Fibroblast of peridontal ligament (primary cell): ENCODE results near the gene EVA1C.
"Not testable (repeated sequence)": the region's sequence is repeated elsewhere in the genome, so short reads cannot be mapped to it uniquely, and the experiment has no call there.

Experiments used
- DNase-seq: peaks from one replicate; pipeline ENCODE4 v3.0.0-alpha.2; 2010; ENCODE audit errors: extremely low read depth

EVA1C gene

DNA sequence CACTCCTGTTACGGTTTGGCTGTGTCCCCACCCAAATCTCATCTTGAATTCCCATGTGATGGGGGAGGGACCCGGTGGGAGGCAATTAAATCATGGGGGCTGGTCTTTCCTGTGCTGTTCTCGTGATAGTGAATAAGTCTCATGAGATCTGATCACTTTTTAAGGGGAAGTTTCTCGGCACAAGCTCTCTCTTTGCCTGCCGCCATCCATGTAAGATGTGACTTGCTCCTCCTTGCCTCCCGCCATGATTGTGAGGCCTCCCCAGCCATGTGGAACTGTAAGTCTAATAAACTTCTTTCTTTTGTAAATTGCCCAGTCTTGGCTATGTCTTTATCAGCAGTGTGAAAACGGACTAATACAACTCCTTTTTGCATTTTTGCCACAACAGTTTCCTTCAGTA lies 118.3 kb downstream of the EVA1C start:
- DNase-seq, result not testable (repeated sequence)

DNA sequence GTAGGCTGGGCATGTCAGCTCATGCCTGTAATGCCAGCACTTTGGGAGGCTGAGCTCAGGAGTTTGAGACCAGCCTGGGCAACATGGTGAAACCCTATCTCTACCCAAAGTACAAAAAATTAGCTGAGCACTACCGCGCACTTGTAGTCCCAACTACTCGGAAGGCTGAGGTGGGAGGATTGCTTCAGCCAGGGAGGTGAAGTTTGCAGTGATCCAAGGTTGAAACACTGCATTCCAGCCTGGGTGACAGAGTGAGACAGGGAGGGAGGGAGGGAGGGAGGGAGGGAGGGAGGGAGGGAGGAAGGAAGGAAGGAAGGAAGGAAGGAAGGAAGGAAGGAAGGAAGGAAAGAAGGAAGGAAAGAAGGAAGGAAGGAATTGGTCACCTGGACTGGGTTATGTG lies 119.1 kb downstream of the EVA1C start:
- DNase-seq, result not testable (repeated sequence)

DNA sequence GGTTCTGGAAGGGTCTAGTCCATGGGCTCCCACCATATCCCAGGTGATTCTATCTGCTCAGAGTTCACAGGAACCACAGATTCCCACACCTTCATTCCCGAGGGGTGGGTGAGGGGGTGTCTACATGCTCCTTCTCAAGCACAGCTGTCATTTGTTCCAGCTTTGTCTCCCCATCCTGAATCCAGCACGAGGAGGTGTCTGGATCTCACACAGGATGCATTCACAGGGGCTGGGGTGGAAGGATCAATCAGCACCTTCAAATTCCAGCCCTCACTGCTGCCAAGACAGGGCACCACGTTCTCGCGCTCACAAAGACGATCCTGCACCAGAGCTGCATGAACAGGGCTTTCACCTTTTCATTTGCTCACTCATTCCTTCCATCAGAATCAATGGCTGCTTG lies 120.1 kb downstream of the EVA1C start:
- no peak for DNase-seq

DNA sequence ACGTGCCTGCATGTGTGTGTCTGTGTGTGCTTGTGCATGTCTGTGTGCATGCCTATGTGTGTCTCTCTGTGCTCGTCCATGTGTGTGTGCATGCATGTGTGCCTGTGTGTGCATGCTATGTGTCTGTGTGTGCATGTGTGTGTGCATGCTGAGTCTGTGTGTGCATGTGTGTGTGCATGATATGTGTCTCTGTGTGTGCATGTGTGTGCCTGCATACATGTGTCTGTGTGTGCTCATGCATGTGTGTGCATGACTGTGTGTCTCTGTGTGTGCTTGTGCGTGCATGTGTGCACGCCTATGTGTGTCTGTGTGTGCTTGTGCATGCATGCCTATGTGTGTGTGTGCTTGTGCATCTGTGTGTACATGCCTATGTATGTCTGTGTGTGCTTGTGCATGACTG lies 120.5 kb downstream of the EVA1C start:
- no peak for DNase-seq

DNA sequence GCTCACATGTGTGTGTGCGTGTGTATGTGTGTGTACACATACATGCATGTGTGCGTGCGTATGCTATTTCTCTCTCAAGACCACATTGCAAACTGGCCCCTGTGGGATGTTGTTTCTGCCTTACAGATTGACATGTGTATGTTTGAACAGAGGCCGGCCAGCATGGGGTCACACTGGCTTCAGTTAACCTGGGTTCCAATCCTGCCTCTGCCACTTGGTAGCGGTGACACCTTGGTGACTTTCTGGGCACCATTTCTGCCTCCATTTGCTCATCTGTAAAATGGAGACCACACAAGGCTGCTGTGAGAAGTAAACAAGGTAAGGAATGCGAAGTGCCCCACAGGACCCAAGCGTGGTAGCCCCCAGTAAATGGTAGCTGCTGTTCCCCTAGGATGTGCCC lies 121.1 kb downstream of the EVA1C start:
- no peak for DNase-seq

DNA sequence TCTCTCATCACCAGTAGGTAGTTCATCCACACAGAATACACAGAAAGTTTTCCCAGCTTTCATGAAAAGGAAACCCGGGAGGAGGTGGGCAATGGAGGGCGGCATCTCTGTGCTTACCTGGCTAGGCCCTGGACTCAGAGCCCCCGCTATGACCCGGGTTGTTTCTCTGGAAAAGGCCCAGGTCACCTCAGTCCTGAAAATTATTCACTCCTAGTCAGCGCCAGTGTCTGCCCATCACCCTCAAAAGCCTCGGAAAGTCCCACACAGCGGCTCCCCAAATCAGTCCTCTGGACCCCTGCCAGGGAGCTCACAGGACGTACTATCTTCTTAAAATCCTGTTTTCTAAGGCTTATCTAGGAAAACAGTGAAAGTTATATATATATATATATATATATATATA lies 121.6 kb downstream of the EVA1C start:
- no peak for DNase-seq

DNA sequence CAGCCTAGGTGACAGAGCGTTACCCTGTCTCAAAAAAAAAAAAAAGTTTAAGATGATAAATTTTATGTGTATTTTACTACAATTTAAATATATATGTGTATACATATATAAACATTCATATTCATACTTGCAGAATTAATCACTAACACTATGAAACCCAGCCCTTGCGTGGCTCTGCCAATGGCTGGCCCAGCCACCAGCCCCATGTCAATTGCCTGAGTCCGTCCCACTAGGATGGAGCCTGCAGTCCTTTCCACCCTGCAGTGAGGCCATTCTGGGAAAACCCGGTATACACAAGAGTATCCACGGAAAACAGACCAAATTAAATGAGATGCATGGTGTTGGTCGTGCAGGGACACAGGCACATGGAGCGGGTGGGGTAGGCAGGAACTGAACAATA lies 123.1 kb downstream of the EVA1C start:
- DNase-seq, result no peak

DNA sequence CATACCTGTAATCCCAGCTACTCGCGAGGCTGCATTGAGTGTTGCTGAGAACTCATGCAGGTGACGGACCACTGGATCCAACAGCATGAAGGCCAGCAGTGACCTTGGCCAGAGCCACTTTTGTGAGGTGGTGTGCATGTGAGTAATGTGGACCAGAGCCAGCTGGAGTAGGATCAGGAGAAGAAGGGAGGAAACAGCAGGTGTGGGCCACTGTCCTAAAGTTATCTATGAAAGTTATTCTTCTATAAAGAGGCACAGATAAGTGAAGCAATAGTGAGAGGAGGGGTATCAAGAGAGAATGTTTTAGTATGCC lies 125.0 kb downstream of the EVA1C start:
- DNase-seq, result no peak

DNA sequence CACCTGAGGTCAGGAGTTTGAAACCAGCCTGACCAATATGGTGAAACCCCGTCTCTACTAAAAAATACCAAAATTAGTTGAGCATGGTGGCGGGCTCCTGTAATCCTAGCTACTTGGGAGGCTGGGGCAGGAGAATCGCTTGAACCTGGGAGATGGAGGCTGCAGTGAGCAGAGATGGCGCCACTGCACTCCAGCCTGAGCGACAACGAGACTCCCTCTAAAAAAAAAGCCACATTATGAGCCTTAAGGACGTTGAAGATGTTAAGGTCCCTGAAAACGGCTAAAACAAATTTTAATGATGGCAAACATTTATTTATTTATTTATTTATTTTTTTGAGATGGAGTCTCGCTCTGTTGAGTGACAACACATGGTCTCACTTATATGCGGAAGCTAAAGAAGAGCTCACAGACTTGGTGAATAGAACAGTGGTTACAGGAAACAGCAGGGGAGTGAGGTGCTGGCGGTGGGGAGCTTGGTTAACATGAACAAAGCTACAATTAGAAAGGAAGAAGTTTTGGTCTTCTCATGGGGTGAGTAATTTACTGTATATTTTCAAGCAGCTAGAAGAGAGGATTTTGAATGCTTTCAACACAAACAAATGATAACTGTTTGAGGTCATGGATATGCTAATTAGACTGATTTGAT lies 125.8 kb downstream of the EVA1C start:
- no peak for DNase-seq

DNA sequence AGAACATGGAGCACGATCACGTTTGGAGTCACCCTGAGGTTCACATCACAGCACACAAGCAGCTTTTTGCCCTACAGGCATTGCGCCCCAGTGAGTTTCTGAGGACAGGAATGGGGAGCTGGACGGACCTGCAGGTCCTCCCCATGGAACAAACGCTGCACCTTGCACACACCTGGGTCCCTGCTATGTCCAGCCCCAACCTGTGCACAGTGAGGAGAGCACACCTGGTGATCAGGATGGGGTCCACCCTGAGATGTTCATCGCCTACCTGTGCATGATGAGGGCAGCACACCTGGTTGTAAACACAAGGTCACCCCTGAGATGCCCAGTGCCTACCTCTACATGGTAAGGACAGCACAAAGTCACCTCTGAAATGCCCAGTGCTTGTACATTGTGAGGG lies 126.9 kb downstream of the EVA1C start:
- DNase-seq, result no peak

DNA sequence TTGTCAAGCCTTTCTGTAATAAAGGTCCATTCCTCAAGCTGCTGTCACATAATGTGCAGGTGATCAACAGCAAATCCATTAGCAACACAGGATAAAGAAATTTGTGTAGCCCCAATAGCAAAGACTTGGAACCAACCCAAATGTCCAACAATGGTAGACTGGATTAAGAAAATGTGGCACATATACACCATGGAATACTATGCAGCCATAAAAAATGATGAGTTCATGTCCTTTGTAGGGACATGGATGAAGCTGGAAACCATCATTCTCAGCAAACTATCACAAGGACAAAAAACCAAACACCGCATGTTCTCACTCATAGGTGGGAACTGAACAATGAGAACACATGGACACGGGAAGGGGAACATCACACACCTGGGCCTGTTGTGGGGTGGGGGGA lies 130.6 kb downstream of the EVA1C start:
- DNase-seq, result not testable (repeated sequence)

DNA sequence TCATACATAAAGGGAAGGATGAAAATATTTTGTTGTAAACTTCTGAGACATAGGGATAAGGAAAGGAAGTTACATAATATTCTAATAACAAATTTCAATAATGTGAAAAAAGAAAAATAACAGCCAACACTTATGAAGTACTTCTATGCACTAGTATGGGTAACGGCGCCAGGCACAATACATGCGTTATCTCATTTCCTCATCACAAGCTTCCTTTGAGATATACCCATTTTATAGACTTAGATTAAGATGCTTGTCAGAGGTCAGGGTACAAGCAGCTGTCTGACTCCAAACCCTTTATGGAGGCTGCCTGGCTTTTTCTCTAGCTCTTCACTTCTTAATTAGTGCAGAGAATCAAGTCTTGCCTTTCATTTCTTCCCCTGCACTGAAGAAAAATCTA lies 131.5 kb downstream of the EVA1C start:
- DNase-seq, result no peak

DNA sequence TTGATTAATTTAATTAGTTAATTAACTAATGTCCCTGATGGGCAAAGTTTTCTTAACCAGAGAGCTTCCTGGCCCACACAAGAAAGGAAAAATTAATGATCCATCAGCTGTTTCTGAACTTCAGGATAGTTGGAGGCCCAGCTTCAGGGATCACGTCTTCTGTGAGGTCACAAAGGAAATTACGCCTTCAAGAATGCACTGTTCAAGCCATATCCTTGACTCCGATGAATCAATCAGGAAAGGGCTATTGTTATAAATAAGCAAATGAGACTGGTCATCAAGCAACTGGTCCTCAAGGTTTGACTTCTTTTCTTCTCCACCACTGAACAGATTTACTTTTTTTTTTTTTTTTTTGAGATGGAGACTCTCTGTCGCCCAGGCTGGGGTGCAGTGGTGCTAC lies 132.2 kb downstream of the EVA1C start:
- DNase-seq, result no peak

DNA sequence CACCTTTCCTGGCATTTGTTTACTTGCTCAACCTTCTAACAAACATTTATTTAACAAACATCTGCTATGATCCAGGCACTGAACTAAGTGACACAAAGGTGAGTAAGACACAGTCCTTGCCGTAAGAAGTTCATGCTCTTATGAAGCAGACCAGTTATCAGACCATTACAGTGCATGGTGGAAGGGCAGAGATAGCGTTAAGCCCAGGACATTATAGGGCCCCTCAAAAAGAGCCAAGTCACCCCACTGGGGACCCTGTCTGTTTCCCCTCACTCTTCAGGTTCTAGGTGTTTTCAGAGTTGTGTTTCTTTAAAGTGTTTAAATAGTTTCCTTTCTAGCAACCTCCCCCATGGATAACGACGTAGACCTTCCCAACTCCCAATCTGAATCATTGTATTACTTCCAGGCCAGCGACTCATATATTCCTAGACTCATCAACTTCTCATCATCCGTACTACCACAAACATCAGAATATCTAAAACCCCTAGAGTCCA lies 133.5 kb downstream of the EVA1C start:
- DNase-seq, result peak; percentile 56

DNA sequence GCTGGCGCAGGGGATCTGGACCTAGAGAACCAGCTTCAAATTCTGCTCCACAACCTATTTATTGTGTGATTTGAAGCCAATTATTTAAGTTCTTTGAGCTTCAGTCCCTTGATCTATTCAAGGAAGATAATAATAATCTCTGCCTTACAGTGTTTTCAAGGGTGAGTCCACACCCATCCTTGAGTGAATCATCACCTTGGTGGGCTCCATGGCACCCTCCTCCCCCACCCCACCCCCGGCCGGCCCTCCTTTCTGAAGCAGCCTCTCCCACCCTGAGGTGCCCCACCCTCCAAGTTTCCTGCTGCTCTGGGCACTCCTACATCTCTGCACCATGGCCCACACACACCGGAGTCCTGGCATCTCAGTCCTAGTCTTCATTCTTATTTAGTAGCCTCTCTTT lies 134.5 kb downstream of the EVA1C start:
- DNase-seq, result no peak

DNA sequence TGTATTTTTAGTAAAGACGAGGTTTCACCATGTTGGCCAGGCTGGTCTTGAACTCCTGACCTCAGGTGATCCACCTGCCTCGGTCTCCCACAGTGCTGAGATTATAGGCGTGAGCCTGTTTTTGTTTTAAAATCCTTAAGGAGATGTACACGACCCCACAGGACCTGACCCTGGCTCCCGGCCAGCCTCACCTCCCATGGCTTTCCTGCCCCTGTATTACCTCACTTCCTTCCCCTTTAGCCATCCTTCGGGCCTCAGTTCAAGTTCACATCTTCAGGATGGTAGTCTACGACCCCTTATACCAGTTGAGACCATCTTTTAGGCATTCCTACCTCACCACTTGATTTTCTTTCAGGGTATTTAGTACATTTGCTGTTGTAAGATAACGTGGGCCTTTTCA lies 136.5 kb downstream of the EVA1C start:
- DNase-seq, result no peak

DNA sequence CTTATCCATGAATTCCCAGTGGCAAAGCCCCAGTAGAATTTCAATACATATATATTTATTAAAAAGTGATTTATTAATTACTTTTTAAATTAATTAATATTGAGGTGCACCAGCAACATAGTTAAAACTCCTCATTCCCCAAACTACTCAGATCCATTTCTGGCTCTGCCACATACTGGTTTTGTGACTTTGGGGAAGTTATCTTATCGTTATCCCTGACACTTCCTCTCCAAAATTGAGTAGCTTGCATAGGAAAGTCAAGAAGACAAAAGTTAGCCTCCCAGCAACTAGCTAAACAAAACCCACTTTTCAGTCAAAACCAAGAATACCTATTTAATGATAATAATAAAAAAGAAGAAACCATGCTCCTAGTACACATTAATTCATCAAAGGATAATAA lies 136.9 kb downstream of the EVA1C start:
- DNase-seq, result no peak

DNA sequence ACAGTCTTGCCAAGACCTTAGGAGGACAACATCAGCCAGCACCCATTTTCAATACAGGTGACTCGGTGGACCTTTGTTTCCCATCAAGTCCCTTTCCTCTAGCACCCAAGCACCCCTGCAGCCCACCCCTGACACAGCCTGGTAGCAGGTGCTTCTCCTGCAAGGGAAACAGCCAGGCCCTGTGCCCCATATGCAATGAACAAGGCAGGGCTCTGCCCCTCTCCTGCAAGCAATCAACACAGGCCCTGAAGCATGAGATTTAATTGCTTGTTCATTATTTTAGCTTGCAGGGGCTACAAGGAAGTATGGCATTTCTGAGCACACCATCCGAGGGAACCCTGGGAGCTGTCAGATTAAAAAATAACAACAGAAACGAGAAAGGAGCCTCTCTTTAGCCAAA lies 137.4 kb downstream of the EVA1C start:
- no peak for DNase-seq

DNA sequence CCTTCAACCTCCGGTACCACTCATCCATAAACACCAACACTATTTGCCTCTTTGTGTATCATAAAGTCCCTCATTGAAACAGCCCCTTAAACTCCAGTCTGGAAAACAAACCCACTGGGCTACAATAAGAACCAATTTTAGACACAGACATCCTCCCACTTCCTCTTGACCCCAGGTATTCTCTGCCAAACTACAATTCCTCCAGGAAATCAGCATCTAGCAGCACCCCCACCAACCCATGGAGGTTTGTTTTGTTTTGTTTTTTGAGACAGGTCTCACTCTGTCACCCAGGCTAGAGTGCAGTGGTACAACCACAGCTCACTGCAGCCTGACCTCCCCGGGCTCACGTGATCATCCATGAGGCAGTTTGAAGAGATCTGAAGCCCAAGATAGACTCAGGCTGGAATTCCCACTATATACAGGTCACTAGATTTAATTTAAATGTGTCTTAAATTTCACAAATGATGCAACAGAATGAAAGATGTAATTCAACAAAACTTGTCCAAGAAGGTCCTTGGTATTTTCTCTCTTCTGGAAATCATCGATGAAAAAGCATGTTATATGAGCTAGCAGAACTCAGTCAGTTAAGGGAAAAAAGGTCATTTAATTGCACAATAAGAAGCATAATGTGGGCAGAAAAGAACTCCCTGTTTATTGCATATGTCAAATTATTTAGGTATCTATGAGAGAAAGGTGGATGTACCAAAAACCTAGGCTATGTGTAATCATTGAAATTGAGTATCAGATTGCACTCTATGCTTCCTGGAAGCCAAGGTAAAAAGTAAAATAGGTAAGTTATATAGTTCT lies 142.5 kb downstream of the EVA1C start:
- peak; percentile 82 for DNase-seq

DNA sequence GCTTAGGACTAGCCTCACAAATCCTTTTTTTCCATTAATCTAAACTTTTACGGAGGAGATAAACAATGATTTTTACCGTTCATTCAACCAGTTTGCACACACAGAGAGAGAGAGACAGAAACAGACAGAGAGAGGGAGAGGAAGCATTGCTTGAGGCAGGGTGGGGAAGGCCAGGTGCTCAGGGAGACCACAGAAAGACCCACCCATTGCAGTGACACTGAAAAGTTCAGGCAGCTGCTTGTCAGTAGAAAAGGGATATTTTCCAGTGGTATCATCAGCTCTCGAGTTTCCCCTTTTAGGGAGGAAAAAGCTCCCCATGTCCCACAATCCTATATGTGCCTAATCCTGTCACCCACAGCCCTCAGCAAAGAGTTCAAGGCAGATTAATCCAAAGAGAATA lies 145.6 kb downstream of the EVA1C start:
- no peak for DNase-seq

DNA sequence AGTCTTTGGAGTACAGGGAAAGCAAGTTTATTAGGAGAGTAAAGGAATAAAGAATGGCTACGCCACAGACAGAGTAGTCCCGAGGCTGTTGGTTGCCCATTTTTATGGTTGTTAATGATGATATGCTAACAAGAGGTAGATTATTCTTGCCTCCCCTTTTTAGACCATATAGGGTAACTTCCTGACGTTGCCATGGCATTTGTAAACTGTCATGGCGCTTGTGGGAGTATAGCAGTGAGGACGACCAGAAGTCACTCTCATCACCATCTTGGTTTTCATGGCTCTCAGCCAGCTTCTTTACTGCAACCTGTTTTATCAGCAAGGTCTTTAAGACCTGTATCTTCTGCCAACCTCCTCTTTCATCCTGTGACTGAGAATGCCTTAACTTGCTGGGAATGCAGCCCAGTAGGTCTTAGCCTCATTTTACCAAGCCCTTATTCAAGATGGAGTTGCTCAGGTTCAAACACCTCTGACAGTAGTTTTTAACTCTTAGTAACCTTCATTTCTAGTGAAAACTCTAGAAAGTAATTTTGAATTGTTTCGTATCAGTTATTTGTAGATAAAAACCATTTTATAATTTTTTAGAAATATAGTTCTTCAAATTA lies 146.6 kb downstream of the EVA1C start:
- DNase-seq, result no peak

DNA sequence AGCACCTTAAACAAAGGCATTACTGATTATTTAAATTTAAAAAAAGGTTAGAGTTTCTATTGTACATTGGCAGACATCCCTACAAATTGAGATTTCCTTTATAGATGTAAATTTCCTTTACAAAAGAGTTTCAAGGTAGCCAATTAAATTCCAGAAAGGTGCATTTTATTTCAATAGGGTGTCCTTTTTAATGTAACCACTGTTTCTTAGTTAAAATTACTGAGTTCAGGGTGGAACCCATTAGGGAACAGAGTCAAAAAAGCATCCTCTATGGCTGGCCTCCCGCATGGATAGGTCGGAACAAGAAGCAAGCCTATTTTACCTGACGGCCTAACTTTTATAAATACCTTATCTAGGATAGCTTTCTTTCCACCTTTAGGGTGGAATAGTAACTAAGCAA lies 148.4 kb downstream of the EVA1C start:
- no peak for DNase-seq

DNA sequence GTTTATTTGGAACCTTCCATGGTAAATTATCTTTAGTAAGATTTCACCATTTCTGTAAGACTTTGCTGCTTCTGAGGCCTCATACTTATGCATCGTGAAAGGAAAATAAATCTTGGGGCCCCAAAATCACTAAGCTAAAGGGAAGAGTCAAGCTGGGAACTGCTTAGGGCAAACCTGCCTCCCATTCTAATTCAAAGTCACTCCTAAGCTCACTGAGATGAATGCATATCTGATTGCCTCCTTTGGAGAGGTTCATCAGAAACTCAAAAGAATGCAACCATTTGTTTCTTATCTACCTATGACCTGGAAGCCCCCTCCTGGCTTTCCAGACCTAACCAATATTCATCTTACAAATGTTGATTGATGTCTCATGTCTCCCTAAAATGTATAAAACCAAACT lies 149.0 kb downstream of the EVA1C start:
- not testable (repeated sequence) for DNase-seq
